Measurements from ENCODE around the gene GNG7. TPM values are rescaled to one million over a fixed set of nuclear protein-coding genes. Genes with fewer than 3 reads are reported as not detected.

GNG7 gene
- total RNA-seq, 2 experiments from 2014 or later: 1.2 to 2.2 TPM

DNA sequence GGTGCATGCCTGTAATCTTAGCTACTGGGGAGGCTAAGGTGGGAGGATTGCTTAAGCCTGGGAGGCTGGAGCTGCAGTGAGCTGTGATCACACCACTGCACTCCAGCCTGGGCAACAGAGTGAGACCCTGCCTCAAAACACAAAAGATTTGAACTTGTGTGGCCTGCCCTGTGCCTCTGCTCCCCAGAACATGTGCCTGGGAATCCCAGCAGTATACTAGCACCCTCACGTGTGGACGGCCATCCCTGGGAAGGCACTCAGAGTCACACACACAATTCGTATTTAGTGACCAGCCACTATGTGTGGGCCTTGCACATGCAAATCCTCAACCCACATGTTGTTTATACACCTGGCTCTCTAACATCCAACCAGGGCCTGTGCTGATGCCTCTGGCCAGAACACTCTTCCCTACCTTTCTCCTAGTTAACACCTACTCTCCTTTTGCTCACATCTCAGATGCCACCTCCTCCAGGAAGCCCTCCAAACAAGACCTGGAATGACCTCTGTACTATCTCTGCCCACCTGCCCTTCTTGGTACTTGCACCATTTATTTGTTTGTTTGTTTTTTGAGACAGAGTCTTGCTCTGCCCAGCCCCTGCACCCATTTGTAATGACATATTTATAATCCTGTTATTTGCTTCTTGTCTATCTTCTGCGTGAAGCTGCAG is 218.9 kb downstream of the GNG7 start:
- POLR2A ChIA-PET: interaction anchor here (0.9 to 1.5 kb wide), 2 partner anchors 8 to 20 kb away, joined by 3 to 4 read pairs; partner anchors contain the start of gene GADD45B
- peaks cover 5% of the 10 kb centered on the region for H3K4me1 Mint-ChIP-seq
- ATAC-seq (ENCODE audit: low read depth): no peak
- H3K9me3 Mint-ChIP-seq: peaks cover 14% of the 10 kb centered on the region
- H3K4me3 Mint-ChIP-seq: no peak overlapping the region
- H3K36me3 Mint-ChIP-seq: peaks cover 2% of the 10 kb centered on the region
- peaks cover 8% of the 10 kb centered on the region for H3K27me3 Mint-ChIP-seq
- DNase-seq: no peak
- H3K27ac Mint-ChIP-seq: no peak overlapping the region

DNA sequence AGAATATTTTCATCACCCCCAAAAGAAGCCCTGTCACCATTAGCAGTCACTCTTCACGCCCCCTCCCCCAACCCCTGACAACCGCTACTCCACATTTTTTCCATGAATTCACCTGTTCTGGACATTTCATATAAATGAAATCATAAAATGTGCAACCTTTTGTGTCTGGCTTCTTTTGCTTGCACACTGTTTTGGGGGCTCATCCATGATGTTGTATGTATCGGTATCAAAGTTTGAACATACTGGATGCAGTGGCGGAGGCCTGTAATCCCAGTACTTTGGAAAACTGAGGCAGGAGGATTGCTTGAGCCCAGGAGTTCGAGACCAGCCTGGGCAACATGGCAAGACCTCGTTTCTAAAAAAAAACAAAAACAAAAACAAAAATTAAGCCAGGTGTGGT is 219.4 kb downstream of the GNG7 start:
- DNase-seq (no peak), ATAC-seq (ENCODE audit: low read depth) (no peak)
- POLR2A ChIA-PET: no interaction called here
- Mint-ChIP-seq H3K4me3 (no peak overlapping the region), H3K9me3 (peaks cover 14% of the 10 kb centered on the region), H3K27ac (no peak overlapping the region), H3K36me3 (peaks cover 8% of the 10 kb centered on the region), H3K27me3 (peaks cover 5% of the 10 kb centered on the region), H3K4me1 (peaks cover 5% of the 10 kb centered on the region)

DNA sequence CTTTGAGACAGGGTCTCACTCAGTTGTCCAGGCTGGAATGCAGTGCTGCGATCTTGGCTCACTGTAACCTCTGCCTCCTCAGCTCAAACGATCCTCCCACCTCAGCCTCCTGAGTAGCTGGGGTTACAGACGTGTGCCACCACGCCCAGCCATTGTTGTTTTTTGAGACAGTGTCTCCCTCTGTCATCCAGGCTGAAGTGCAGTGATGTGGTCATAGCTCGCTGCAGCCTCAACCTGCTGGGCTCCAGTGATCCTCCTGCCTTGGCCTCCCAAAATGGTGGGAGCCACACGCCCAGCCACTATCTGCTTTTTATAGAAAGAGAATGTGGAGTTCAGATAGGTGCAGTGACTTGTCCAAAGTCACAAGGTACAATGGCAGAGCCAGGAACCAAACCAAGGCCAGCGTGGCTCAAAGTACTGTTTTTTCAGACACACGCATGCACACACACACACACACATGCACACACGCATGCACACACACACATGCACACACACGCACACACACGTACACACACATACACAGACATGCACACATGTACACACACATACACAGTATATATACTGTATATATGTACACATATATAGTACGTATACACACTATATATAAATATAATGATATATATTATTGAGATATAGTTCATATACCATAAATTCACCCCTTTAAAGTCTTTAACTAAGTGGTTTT is 220.0 kb downstream of the GNG7 start:
- H3K9me3 Mint-ChIP-seq: peaks cover 14% of the 10 kb centered on the region
- H3K27me3 Mint-ChIP-seq: no peaks in the 10 kb centered on the region
- no peak for DNase-seq
- H3K27ac Mint-ChIP-seq: no peak overlapping the region
- H3K4me3 Mint-ChIP-seq: no peak overlapping the region
- ATAC-seq (ENCODE audit: low read depth): no peak
- H3K4me1 Mint-ChIP-seq: peaks cover 6% of the 10 kb centered on the region
- peaks cover 13% of the 10 kb centered on the region for H3K36me3 Mint-ChIP-seq
- POLR2A ChIA-PET: interaction anchor here (0.6 to 1.5 kb wide), 2 partner anchors 12 to 79 kb away, joined by 3 to 5 read pairs; no protein-coding TSS in a partner anchor

DNA sequence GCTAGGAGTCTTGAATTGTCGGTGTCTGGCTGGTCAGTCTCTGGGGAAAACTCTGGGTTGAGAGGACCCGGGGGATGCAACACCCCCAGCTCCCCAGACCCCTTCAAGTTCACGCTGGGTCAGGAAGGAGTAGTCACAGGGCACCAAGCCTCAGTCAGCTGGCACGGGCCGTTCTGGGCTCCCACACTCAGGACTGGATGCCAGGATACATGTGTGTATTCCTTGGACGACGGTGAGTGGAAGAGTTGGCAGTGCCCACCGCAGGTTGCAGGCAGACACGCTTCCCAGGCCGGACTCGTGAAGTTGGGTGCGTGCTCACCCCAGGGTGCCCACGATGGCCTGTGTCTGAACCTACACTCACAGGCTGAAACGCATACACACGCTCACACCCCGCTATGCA is 221.0 kb downstream of the GNG7 start:
- Mint-ChIP-seq H3K4me3 (no peak overlapping the region), H3K9me3 (peaks cover 14% of the 10 kb centered on the region), H3K27ac (no peak overlapping the region), H3K4me1 (peaks cover 8% of the 10 kb centered on the region), H3K36me3 (peaks cover 23% of the 10 kb centered on the region), H3K27me3 (no peaks in the 10 kb centered on the region)
- ATAC-seq (ENCODE audit: low read depth): no peak
- DNase-seq: no peak
- POLR2A ChIA-PET: interaction anchor here (1.5 kb wide), 1 partner anchor 13 kb away, joined by 3 read pairs; no protein-coding TSS in a partner anchor

DNA sequence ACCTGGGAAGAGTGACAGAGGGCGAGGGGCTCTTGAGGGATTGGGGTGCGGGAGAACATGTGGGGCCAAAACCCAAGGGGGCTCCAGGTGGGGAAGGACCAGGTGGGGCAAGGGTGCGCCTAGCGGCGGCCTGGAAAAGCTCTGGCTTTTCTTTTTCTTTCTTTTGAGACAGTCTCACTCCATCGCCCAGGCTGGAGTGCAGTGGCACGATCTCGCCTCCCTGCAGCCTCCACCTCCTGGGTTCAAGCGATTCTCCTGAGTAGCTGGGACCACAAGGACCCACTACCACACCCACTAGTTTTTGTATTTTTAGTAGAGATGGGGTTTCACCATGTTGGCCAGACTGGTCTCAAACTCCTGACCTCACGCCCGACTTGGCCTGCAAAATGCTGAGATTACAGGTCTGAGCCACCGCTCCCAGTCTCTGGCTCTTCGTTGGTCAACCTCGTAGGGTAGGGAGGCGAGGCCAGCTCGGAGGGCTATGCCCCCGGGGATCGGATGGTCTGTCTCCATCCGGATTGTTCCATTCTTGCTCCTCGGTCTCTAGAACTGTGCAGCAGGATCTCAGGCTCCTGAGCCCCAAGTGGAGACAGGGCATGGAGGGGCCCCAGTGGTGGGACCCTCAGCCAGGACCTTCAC is 222.8 kb downstream of the GNG7 start:
- H3K4me1 Mint-ChIP-seq: peaks cover 10% of the 10 kb centered on the region

DNA sequence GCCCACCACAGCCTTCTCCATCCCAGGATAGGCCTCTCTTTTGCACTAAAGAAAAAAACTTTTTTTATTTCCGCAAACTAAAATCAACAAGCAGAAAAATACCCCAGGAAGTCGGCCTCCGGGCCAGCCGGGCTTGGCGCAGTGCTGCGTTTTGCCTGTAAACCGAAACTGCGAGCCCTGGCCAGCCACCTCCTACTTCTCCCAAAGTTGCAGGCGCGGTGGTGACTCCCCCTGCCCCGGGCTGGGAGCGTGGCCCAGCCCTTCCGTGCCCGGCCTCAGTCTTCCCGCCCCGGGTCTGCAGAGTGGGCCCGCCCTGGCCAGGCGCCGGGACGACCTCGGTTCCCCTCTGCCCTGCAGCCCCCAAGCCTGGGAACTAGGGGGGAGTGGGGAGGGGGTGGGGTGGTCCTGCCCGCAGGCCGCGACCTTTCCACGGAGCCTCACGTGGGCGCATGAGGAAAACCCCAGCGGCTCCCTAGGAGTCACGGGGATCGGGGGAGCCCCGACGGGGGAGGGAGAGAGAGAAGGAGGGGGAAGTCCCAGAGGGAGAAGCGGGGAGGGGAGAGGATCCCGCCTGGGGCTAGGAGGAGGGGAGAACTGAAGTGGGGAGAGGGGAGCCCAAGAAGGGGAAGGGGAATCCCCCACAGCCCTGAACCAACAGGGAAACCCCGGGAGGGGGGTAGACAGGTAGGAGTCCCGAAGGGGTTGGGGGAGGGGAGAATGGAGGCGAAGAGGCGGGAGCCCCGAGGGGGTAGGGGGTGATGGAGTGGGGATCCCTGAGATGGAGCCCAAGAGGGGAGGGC is 223.5 kb downstream of the GNG7 start:
- ATAC-seq (ENCODE audit: low read depth) (peak; percentile 29), DNase-seq (peak; percentile 72)
- H3K9me3 Mint-ChIP-seq: peaks cover 12% of the 10 kb centered on the region
- H3K4me1 Mint-ChIP-seq: peaks cover 10% of the 10 kb centered on the region
- no peaks in the 10 kb centered on the region for H3K27me3 Mint-ChIP-seq
- H3K27ac Mint-ChIP-seq: peak overlapping the region; percentile 87
- peaks cover 23% of the 10 kb centered on the region for H3K36me3 Mint-ChIP-seq
- POLR2A ChIA-PET: interaction anchor here (0.7 to 5.7 kb wide), 16 partner anchors 9 to 158 kb away, joined by 3 to 207 read pairs (median 68); no protein-coding TSS in a partner anchor
- peak overlapping the region; percentile 94 for H3K4me3 Mint-ChIP-seq

More for the DNA sequence above, 222.8 kb downstream of the GNG7 start:
- Mint-ChIP-seq H3K27ac (peak overlapping the region; percentile 79), H3K36me3 (peaks cover 23% of the 10 kb centered on the region), H3K9me3 (peaks cover 13% of the 10 kb centered on the region), H3K4me3 (peak overlapping the region; percentile 94), H3K27me3 (no peaks in the 10 kb centered on the region)
- DNase-seq (no peak), ATAC-seq (ENCODE audit: low read depth) (no peak)
- POLR2A ChIA-PET: interaction anchor here (1.3 to 5.7 kb wide), 5 partner anchors 19 to 139 kb away, joined by 3 to 203 read pairs (median 75); no protein-coding TSS in a partner anchor

DNA sequence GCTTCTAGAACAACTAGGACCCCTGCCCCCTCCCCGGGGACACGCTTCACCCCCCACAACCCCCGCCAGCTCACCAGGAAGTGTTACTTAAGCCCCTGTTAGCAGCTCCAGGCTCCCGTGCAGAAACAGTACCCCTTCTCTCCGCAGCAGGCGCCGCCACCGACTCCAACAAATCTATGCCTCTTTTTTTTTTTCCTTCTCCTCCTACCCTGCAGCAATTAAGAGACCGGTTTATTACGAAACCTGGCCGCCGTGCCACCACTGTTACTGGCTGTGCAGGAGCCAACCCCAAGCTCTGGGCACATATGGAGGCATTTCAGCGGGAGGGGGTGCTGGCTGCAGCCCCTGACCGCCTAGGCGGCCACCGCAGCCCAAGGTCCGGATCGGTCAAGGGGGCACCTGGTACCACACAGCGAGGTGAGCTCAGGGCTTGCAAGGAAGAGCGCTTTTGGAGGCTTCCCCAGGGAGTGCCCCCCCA is 224.2 kb downstream of the GNG7 start:
- ATAC-seq (ENCODE audit: low read depth) (peak; percentile 15), DNase-seq (no peak)
- peaks cover 23% of the 10 kb centered on the region for H3K36me3 Mint-ChIP-seq
- H3K27ac Mint-ChIP-seq: peak overlapping the region; percentile 87
- H3K27me3 Mint-ChIP-seq: no peaks in the 10 kb centered on the region
- peaks cover 10% of the 10 kb centered on the region for H3K4me1 Mint-ChIP-seq
- peak overlapping the region; percentile 94 for H3K4me3 Mint-ChIP-seq
- H3K9me3 Mint-ChIP-seq: peaks cover 8% of the 10 kb centered on the region
- POLR2A ChIA-PET: interaction anchor here (0.7 to 5.7 kb wide), 18 partner anchors 8 to 158 kb away, joined by 3 to 207 read pairs (median 56); partner anchors contain the start of gene LMNB2

DNA sequence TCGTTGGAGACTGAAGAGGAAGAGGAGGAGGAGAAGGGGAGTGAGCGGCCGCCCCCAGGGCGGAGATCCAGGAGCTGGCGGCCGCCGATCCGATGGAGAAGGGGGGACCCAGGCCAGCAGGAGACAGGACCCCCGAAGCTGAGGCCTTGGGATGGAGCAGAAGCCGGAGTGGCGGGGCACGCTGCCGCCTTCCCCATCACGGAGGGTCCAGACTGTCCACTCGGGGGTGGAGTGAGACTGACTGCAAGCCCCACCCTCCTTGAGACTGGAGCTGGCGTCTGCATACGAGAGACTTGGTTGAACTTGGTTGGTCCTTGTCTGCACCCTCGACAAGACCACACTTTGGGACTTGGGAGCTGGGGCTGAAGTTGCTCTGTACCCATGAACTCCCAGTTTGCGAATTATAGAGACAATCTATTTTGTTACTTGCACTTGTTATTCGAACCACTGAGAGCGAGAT is 224.7 kb downstream of the GNG7 start:
- peak overlapping the region; percentile 87 for H3K27ac Mint-ChIP-seq
- peak; percentile 64 for DNase-seq
- peak overlapping the region; percentile 94 for H3K4me3 Mint-ChIP-seq
- peaks cover 23% of the 10 kb centered on the region for H3K36me3 Mint-ChIP-seq
- peak; percentile 6 for ATAC-seq (ENCODE audit: low read depth)
- POLR2A ChIA-PET: interaction anchor here (0.7 to 5.7 kb wide), 19 partner anchors 7 to 159 kb away, joined by 3 to 207 read pairs (median 50); partner anchors contain the start of gene LMNB2
- no peaks in the 10 kb centered on the region for H3K27me3 Mint-ChIP-seq
- H3K4me1 Mint-ChIP-seq: peaks cover 10% of the 10 kb centered on the region
- peaks cover 5% of the 10 kb centered on the region for H3K9me3 Mint-ChIP-seq

DNA sequence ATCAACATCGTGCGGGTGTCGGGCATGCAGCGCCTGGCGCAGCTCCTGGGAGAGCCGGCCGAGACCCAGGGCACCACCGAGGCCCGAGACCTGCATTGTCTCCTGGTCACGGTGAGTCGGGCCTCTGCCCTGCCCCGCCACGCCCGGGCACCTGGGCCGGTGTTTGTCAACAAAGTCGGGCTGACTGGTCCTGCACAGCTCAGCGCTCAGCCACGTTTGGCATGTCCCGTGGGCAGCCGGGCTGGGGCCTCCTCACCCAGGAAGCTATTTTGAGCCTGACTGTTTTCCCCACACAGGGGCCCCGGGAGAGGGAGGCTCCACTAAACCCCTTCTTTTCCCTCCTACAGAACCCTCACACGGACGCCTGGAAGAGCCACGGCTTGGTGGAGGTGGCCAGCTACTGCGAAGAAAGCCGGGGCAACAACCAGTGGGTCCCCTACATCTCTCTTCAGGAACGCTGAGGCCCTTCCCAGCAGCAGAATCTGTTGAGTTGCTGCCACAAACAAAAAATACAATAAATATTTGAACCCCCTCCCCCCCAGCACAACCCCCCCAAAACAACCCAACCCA is 225.3 kb downstream of the GNG7 start:
- H3K27me3 Mint-ChIP-seq: no peaks in the 10 kb centered on the region
- POLR2A ChIA-PET: interaction anchor here (0.7 to 5.7 kb wide), 30 partner anchors 10 to 306 kb away, joined by 3 to 207 read pairs (median 13); partner anchors contain the start of genes LMNB2, SGTA and TIMM13
- DNase-seq (peak; percentile 67), ATAC-seq (ENCODE audit: low read depth) (no peak)
- peak overlapping the region; percentile 94 for H3K4me3 Mint-ChIP-seq
- H3K9me3 Mint-ChIP-seq: peaks cover under 1% of the 10 kb centered on the region
- H3K36me3 Mint-ChIP-seq: peaks cover 23% of the 10 kb centered on the region
- H3K27ac Mint-ChIP-seq: peak overlapping the region; percentile 87
- peaks cover 10% of the 10 kb centered on the region for H3K4me1 Mint-ChIP-seq

DNA sequence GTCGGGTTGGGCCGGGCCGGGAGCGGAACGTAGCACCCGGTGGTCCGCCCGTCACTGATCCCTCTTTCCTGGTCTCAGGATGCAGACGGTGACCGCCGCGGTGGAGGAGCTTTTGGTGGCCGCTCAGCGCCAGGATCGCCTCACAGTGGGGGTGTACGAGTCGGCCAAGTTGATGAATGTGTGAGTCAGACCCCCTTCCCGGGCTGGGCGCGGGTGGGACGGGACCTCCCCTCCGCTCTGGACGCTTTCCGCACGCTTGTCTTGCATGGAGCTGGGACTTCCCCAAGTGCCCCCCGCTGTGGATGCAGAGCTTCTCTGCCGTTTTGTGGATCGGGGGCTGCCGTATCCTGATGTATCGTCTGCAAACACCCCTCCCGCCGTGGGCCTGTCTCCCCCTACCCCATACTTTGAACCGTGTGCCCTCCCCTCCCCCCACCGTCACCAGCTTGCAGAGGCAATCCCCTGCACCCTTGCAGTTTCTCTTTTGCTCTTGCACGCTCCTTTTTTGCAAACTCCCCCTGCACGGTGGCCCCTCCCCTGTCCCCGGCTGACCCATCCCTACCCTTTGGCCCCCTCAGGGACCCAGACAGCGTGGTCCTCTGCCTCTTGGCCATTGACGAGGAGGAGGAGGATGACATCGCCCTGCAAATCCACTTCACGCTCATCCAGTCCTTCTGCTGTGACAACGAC is 225.9 kb downstream of the GNG7 start:
- POLR2A ChIA-PET: interaction anchor here (0.8 to 5.7 kb wide), 49 partner anchors 8 to 365 kb away, joined by 3 to 207 read pairs (median 7); partner anchors contain the start of genes LMNB2, LSM7, SGTA and SPPL2B
- peak; percentile 6 for ATAC-seq (ENCODE audit: low read depth)

DNA sequence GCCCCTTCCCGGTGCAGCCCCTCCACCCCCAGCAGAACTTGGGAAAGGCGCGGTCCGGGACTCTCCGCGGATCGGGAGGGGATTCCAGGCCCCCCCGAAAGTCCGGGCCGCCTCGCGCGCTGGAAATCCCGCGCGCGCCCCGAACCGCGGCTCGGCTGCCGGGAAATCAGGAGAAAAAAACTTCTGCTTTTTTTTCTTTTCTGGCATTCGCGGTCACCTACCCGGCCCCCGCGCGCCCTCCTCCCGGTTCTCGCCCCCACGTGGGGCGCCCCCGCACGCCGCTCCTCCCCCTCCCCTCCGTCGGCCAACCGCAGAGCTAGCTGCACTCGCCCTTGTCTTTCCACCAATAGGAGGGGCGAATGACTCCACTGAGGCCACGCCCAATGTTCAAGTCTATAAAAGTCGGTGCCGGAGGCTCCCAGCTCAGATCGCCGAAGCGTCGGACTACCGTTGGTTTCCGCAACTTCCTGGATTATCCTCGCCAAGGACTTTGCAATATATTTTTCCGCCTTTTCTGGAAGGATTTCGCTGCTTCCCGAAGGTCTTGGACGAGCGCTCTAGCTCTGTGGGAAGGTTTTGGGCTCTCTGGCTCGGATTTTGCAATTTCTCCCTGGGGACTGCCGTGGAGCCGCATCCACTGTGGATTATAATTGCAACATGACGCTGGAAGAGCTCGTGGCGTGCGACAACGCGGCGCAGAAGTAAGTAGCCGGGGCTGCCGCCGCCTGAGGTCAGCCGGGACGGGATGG is 226.6 kb downstream of the GNG7 start, which contains the start of gene GADD45B:
Gene GADD45B, plus strand, starts transcription at position 426 of the 749 bp plus-strand sequence. Its CDS starts 232 bp downstream, at position 658.
- H3K27me3 Mint-ChIP-seq: no peaks in the 10 kb centered on the region
- H3K36me3 Mint-ChIP-seq: peaks cover 21% of the 10 kb centered on the region
- peak; percentile 46 for ATAC-seq (ENCODE audit: low read depth)
- H3K4me3 Mint-ChIP-seq: peak within 1 kb of the TSS; percentile 94
- peak within 1 kb of the TSS; percentile 87 for H3K27ac Mint-ChIP-seq
- peaks cover 10% of the 10 kb centered on the region for H3K4me1 Mint-ChIP-seq
- peak; percentile 98 for DNase-seq
- no peaks in the 10 kb centered on the region for H3K9me3 Mint-ChIP-seq
- POLR2A ChIA-PET: interaction anchor here (0.6 to 5.7 kb wide), 55 partner anchors 9 to 424 kb away, joined by 3 to 207 read pairs (median 6); partner anchors contain the start of genes LMNB2, LSM7, PEAK3 and SGTA

More for the DNA sequence above, 225.9 kb downstream of the GNG7 start:
- Mint-ChIP-seq H3K9me3 (no peaks in the 10 kb centered on the region), H3K4me3 (peak overlapping the region; percentile 94), H3K27ac (peak overlapping the region; percentile 87), H3K36me3 (peaks cover 23% of the 10 kb centered on the region), H3K4me1 (peaks cover 10% of the 10 kb centered on the region), H3K27me3 (no peaks in the 10 kb centered on the region)
- DNase-seq: peak; percentile 74
